GM19238 (cell line): Measurements from ENCODE around the gene NELL1.
"Not testable (repeated sequence)": the region's sequence is repeated elsewhere in the genome, so short reads cannot be mapped to it uniquely, and the experiment has no call there.

ENCODE experiments used
- DNase-seq: peaks from one replicate; pipeline ENCODE4 v3.0.0; 2011; ENCODE audit warnings: low spot score; ENCODE audit not compliant: insufficient read length

Gene NELL1

GRCh38 chr11:20762980-20763379 lies 93.6 kb downstream of the NELL1 start:
- DNase-seq, result no peak

DNA sequence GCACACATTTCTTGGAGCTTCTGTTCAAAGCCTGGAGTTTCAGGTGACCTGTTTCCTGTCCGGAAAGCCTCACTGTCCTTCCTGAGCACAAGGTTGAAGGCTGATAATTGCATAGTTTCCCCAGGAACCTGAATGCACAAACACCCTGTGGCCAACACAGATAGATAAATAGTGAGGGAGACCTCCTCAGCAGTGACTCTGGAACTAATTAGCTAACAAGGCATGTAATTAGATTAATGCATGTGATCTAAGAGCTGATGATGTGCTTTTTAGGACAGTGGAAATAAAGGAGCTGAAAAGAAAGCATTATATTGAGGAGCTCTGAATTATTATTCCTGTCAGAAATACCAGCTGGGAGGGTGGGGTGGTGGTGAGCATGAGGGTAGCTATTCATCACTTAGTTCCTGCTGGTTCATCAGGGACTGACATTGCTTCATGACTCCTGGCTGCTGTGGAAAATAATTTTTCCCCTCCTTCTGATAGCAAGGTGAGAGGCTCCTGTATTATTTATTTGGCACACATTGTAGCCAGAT lies 101.1 kb downstream of the NELL1 start:
- no peak for DNase-seq

DNA sequence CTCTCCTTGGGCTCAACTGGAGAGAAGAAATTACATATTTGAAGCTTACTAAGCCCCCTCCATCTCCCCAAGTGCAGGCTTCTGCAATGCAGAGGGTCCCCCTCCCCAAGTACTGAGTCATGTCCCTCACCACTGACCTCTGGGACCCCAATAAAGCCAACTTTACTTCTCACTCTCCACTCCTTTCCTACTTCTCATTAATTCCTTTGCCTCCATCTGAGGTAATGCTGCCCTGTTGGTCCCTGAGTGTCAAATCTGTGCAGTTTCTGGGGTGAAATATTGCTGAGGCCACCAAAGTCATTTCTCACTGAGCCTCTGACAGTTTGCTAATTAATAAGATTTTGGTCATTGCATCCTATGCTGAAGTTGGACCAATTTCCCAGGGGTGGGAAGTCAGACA lies 101.6 kb downstream of the NELL1 start:
- no peak for DNase-seq

- no peak for DNase-seq
These were observed 102.3 kb downstream of the NELL1 start for GRCh38 chr11:20771681-20772080.

DNA sequence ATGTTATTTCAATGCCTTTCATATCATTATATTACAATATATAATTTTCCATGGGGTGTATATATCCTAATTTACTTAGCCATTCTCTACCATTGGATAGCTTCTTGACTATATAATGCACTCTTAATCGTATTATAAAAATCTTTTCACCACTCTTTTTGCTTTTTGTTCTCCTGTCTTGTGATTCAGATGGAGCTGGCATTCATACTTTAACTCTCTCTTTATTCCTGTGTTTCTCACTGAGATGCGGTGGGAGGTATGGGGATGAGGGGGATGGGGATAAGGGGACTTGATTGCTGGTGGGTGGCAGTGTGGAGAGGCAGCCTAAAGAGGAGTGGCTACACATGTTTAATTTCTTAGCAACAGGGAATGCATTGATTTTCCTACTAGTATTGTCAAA lies 105.9 kb downstream of the NELL1 start:
- DNase-seq, result no peak

DNA sequence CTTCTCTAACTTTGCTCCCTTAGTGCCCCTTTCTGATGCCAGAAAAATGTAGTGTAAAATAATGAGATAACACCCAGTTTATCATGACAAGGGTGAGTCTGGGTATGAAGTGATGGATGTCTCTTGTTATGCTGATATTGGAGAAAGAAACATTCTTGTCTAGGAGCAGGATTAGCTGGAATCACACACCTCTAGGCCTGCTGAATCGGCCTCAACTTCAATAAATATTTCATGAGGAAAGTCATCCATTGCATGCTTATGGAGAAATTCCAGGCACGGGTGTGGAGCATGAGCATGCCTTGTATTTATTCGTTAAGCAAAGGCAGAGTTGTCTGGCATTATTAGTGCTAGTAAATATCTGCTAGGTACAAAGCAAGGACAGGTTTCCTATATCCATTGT lies 113.4 kb downstream of the NELL1 start:
- DNase-seq, result no peak

GRCh38 chr11:20783220-20783619 lies 113.8 kb downstream of the NELL1 start:
- DNase-seq, result no peak

DNA sequence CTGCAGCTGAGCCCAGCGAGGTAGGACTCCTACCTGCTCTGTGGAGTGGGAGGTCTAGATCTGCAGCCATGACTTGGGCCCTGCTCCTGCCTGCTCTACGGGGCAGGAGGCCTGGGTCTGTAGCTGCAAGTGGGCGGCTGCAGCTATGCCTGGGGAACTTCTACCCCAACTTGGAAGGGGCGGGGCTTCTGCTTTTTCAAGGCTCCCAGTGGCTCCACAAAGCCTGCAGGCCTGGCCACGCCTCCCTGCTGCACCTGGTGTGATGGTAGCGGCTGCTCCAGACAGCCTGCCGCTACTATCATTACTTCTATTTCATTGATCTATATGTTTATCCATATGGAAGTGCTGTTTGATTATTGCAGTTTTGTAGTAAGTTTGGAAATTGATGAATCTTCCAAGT lies 121.2 kb downstream of the NELL1 start:
- DNase-seq, result no peak

DNA sequence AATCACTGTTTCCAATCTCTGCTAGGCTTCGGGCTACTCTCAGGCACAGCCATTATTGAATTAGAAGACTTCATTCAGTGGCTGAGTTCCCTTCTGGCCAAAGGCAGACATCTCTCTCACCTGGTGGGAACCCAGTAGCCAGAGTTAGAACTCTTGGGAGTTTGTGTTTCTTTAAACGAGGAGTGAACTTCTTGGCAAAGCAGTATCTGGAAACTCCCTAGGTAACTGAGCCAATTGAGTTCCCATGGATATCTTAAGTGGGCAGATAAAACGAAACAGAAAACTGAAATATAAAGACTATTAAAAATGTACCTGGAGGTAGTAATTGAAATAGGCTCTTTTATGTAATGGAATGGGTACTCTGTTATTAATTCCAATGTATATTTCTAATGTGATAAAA lies 125.6 kb downstream of the NELL1 start:
- DNase-seq, result no peak

GRCh38 chr11:20808328-20808727 lies 138.9 kb downstream of the NELL1 start:
- DNase-seq, result no peak

- no peak for DNase-seq
These were observed 151.7 kb downstream of the NELL1 start for GRCh38 chr11:20821046-20821445.

- no peak for DNase-seq
These were observed 152.1 kb downstream of the NELL1 start for GRCh38 chr11:20821470-20821869.

DNA sequence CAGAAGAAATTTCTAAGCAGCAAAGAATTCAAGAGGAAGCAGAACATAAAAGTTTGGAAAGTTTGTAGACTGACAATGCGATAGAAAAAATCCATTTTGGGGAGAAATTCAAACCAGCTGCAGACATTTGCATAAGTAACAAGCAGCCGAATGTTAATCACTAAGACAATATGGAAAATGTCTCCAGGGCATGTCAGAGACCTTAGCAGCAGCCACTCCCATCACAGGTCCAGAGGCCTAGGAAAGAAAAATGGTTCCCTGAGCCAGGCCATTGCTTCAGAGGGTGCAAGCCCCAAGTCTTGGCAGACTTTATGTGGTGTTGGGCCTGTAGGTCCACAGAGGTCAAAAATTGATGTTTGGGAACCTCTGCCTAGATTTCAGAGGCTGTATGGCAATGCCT lies 155.4 kb downstream of the NELL1 start:
- DNase-seq, result no peak

DNA sequence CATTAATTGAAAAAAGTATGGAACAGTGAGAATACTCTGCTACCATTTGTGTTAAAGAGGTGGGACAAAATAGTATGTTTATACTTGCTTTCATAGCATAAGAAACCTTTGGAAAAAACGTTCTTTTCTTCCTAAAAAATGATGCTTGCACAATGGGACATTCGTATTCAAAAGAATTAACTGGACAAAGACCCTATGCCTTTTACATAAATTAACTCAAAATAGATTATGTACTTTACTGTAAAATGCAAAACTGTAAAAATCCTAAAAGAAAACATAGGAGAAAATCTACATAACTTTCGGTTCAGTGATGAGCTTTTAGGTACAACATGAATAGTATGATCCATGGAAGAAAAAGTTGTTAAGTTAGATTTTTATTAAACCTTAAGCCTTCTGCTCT lies 166.2 kb downstream of the NELL1 start:
- DNase-seq, result no peak

GRCh38 chr11:20839231-20839630 lies 169.8 kb downstream of the NELL1 start:
- DNase-seq, result no peak

GRCh38 chr11:20840341-20840740 lies 171.0 kb downstream of the NELL1 start:
- no peak for DNase-seq

DNA sequence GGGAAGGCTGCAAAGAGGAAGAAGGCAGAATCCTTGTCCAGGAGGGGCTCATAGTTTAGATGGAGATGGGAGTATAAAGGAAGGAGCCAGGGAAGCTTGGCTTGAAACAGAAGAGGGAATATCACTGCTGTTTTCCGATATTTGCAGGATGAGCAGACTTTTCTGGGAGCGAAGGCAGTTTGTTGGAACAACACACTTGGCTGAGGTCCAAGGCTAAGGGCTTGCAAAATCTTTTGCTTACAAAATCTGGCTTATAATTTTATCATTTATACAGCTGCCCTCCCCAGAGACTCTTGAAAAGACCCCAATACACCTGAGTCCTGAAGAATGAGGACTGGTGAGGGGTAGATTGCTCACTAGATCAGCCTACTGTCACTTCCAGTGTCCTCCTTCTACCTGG lies 174.8 kb downstream of the NELL1 start:
- DNase-seq, result no peak

- no peak for DNase-seq
These were observed 175.2 kb downstream of the NELL1 start for GRCh38 chr11:20844630-20845029.

DNA sequence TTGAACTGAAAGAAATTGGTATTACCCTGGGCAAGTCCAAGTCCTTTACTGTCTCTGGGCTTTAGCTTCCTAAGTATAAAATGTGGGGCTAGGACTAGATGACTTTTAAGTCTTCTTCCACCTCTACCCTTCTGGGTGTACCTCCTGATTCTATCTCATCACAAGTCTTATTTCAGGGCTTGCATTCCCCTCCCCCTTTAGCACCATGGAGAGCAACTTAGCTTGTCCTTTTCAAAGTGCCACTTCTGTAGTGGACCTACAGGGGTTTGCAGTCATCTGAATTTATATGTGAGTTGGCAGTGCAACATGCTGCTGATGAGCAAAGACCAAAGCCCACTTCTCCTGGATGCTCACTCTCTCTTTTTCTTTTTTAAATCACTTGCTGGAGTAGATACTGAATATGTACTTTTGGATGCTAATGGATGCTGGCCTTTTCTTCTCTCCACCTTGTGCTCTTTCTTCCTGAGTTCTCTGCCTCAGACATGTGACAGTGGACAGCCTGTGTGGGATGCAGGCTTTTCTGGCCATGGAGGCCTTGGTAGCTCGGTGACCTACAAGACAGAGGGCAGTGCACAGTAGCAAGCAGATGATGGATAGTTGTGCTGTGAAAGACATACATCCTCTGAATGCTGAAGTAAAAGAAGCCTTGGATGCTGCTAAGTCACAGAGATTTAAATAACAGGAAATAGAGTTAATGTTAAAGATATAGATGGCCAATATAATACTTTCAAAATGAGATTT lies 185.0 kb downstream of the NELL1 start:
- no peak for DNase-seq

GRCh38 chr11:20861322-20861721 lies 191.9 kb downstream of the NELL1 start:
- no peak for DNase-seq

DNA sequence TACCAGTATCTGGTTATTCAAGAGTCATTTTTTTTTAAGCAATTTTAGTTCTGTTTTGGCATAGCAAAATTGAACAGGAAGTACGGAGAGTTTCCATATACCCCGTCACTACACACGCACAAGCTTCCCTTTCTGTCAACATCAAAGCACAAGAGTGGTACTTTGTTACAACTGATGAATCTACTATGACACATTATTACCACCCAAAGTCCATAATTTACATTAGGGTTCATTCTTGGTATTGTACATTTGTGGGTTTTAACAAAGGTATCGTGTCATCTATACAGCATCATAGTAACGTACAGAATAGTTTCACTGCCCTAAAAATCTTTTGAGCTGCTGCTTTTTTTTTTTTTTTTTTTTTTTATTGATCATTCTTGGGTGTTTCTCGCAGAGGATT lies 192.9 kb downstream of the NELL1 start:
- not testable (repeated sequence) for DNase-seq

DNA sequence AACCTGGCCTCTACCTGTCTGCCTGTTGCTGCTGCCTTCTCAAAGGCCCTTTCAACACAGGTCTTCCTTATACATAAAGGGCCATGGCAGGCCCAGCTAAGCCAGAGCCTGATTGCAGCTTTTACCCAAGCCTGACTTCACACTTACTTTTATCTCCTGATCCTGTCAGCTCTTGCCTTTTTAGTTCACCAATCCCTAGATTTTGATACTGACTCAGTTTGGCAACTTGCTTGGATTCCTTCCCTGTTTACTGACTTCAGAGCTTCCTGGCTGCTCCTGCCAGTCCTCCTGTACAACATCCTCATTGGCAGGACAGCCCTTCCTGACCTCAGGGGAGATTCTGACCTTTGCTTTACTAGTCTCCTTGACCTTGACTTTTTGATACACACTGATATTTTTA lies 195.2 kb downstream of the NELL1 start:
- DNase-seq, result no peak

DNA sequence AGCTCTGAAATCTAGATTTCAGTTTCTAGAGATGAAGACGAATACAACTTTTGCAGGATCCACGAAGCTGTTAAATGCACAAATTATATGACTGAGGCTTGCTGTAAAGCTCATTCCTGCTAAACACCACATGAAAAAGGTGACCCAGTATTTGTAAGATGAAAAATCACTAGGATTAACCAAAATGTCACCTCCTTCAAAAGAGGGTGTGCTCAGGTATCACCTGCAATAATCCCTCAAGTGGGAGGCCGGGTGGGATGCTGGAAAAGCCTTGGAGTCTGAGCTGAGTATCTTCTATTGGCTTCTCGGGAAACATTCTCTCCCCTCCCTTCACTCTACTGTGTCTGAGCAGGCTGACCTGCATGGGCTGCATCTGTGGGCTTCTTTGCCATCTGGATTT lies 195.8 kb downstream of the NELL1 start:
- no peak for DNase-seq

DNA sequence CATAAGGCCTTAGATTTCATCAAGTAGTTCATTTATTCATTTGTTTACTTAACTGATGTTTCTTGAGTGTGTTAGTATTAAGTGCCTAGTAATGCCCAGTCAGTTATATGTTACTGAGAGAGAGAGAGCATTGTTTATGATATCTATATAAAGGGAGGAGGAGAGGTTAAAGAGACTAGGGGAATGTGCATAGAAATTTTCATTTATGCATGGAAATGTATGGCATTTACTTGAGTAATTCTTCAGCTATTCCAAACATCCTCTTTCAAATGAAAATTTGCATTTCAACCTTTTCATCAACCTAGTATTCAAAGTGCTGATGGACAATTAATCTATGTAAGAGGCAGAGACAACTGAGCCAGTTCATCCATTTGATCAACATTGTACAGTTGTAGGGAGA lies 199.7 kb downstream of the NELL1 start:
- DNase-seq, result no peak
